Metanephros (tissue), 1 donor: ENCODE data around the gene TRMU. TPM values are rescaled to one million over a fixed set of nuclear protein-coding genes. Genes with fewer than 3 reads are reported as not detected.

Source experiments
- total RNA-seq: library from RNA; depleted of rRNA; stranded (reverse); fragments of >200 nt; gene quantifications from one replicate; pipeline ENCODE4 v1.2.3, GENCODE V29; 2014

The TRMU gene, protein sequence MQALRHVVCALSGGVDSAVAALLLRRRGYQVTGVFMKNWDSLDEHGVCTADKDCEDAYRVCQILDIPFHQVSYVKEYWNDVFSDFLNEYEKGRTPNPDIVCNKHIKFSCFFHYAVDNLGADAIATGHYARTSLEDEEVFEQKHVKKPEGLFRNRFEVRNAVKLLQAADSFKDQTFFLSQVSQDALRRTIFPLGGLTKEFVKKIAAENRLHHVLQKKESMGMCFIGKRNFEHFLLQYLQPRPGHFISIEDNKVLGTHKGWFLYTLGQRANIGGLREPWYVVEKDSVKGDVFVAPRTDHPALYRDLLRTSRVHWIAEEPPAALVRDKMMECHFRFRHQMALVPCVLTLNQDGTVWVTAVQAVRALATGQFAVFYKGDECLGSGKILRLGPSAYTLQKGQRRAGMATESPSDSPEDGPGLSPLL
- 63.2 TPM for total RNA-seq

DNA sequence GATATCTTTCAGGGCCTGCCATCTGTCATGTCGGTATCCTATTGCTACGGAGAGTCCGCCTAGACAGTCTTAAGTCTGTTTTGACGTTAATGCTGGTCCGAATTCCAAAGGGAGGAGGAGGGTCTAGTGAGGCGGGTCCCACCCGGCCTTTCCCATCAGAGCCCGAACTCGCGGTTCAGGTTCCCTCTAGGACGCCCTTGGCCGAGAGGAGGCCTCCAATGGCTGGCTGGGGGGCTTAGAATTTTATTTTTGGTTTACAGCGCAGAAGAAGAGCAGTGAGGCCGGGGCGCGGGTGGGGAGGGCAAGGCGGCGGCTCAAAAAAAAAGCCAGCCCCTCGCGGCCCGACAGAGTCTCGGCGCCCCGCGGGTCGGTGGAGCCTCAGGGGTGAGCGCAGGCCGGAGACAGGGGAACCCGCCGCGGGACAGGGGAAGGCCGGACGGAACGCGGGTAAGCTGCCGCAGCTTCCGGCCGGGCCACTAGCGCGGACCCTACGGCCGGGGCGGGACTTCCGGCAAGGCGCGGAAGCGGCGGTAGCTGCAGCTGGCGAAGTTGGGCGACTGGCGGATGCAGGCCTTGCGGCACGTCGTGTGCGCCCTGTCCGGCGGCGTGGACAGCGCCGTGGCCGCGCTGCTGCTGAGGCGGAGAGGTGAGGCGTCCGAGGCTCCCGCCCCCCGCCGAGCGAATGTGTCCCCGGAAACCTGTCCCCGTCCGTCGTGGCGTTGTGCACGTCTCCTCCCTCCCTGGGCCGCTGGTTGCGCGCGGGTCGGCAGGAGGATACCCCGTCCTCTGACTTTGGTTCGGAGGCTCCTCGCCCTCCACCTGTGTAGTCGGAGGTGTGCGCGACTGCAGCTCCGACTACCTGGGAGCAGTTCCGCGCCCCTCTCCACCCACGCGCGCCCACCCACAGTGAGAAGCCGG is at the start of gene TRMU:
TRMU (plus strand) TSS at position 514 of the 918 bp plus-strand sequence; CDS start at position 565, 51 bp downstream.

DNA sequence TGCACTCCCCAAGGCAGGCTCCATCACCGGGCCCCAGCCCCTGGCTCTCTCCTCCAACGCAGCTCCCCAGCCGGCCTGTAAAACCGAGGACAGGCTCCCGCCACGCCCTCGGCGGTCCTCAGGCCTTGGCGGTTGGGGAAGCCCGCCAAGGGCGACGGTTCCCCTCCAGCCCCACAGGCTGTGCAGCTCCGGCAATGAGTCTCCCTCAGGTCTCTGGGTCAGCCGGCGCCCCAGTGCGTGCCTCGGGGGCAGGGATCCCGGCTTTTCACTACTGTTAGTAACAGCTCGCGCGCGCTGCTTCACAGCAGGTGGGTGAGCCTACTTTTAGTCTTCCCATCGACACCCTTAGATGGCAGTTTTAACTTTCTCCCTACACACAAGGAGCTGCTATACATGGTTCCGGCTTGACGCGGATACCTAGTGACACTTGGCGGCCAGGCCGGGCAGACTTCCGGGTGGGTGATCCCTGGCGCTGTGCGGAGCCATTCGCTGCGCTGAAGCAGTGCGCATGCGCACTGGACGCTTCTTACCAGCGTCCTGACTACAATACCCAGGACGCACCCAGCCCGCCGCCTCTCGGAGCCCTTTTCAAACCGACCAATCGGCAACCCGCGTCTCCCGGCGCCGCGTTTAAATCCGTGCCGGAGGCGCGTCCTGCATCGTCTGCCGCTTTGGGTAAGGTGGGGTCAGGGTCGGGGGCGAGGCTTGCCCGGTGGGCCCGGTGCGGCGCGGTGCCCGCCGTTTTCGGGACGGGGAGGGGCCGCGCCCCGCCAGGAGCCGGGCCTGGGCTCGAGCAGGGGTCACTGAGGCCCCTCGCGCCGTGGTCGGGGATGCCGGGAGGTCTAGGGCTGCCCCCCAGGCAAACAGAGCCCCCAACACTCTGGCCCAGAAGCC is 39.0 kb upstream of the TRMU start, which contains the start of gene GTSE1:
GTSE1 (plus strand) TSS at position 614 of the 894 bp plus-strand sequence. CDS start 531 bp downstream, outside the sequence.

Other genes starting within 250 kb of the TRMU start
- gene PPARA, start 185.2 kb upstream of the TRMU start, total RNA-seq: 43.5 TPM
- gene CDPF1, start 85.4 kb upstream of the TRMU start, total RNA-seq: 19.7 TPM
- 0.12 TPM for gene PKDREJ, start 72.4 kb upstream of the TRMU start, total RNA-seq
- 64.1 TPM for gene TTC38, start 67.7 kb upstream of the TRMU start, total RNA-seq
- 8.6 TPM for gene GTSE1, start 38.8 kb upstream of the TRMU start, total RNA-seq
- 32.1 TPM for gene CELSR1, start 201.9 kb downstream of the TRMU start, total RNA-seq